Stomach (tissue), 4 donors: Measurements from ENCODE around the gene CPSF7.
"Not testable (repeated sequence)": the region's sequence is repeated elsewhere in the genome, so short reads cannot be mapped to it uniquely, and the experiment has no call there.

Source experiments
- CTCF ChIP-seq, 7 experiments: fragments of 450-650 bp in 4 of 7; fragments of 200-600 bp in 3 of 7; sonication (generic) in 3 of 7; IDR thresholded peaks; one replicate each; pipeline ENCODE4 v1.5.1; 2016 to 2019; ENCODE audit warnings: antibody characterized with exemption in 7 of 7, control low read depth in 2 of 7, mild to moderate bottlenecking in 1 of 7
- POLR2AphosphoS5 ChIP-seq, 3 donors: sonication (generic); formaldehyde crosslinking; IDR thresholded peaks; one replicate each; pipeline ENCODE4 v1.6.1; 2016; ENCODE audit warnings: antibody characterized with exemption in 3 of 3

DNA sequence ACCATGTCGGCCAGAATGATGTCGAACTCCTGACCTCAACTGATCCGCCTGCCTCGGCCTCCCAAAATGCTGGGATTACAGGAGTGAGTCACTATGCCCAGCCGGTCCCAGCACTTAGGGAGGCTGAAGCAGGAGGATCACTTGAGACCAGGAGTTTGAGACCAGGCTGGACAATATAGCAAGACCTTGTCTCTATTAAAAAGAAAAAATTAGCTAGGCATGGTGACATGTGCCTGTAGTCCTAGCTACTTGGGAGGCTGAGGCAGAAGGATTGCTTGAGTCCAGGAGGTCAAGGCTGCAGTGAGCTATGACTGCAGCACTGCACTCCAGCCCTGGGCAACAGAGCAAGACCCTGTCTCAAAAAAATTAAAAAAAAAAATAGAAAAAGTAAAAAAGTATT, 45.9 kb downstream of the CPSF7 start:
- TF ChIP-seq CTCF, POLR2AphosphoS5 (IDR thresholded peaks at IDR 0.05): not testable (repeated sequence)
